Left hindlimb (tissue), 1 donor: Measurements from ENCODE around the gene TMEM154.

Experiments used
- DNase-seq: peaks from one replicate; pipeline ENCODE4 v3.0.0-alpha.2; 2018

TMEM154 gene

GRCh38 chr4:152588869-152589268 lies 90.9 kb downstream of the TMEM154 start:
- no peak for DNase-seq

- DNase-seq = no peak
These were observed 92.7 kb downstream of the TMEM154 start for GRCh38 chr4:152587127-152587526.

- DNase-seq = no peak
These were observed 93.1 kb downstream of the TMEM154 start for GRCh38 chr4:152586668-152587067.

GRCh38 chr4:152585023-152585441 lies 94.8 kb downstream of the TMEM154 start:
- no peak for DNase-seq

GRCh38 chr4:152581536-152582160 lies 98.1 kb downstream of the TMEM154 start:
- DNase-seq = no peak

- DNase-seq = no peak
These were observed 99.9 kb downstream of the TMEM154 start for GRCh38 chr4:152579916-152580315.

GRCh38 chr4:152579107-152579764 lies 100.6 kb downstream of the TMEM154 start:
- no peak for DNase-seq

- no peak for DNase-seq
These were observed 101.1 kb downstream of the TMEM154 start for GRCh38 chr4:152578670-152579069.

- DNase-seq = no peak
These were observed 101.9 kb downstream of the TMEM154 start for GRCh38 chr4:152577708-152578396.

- no peak for DNase-seq
These were observed 104.3 kb downstream of the TMEM154 start for GRCh38 chr4:152575533-152575932.

- DNase-seq = no peak
These were observed 105.9 kb downstream of the TMEM154 start for GRCh38 chr4:152573861-152574260.

- DNase-seq = no peak
These were observed 107.2 kb downstream of the TMEM154 start for GRCh38 chr4:152572417-152573086.

GRCh38 chr4:152571770-152572169 lies 108.0 kb downstream of the TMEM154 start:
- DNase-seq = no peak

- no peak for DNase-seq
These were observed 108.5 kb downstream of the TMEM154 start for GRCh38 chr4:152571296-152571695.
